Brain pericyte (primary cell): ENCODE data around the gene ISYNA1.

Experiments
- DNase-seq: peaks from one replicate; pipeline ENCODE4 v3.0.0-alpha.2; 2012; ENCODE audit warnings: low read depth, low spot score

The ISYNA1 gene

GRCh38 chr19:18392417-18392816 lies 45.5 kb downstream of the ISYNA1 start:
- DNase-seq: no peak

- no peak for DNase-seq
Observed at GRCh38 chr19:18391509-18392075, 46.3 kb downstream of the ISYNA1 start.

GRCh38 chr19:18390065-18390907 lies 47.6 kb downstream of the ISYNA1 start:
- DNase-seq: no peak

- DNase-seq: no peak
Observed at GRCh38 chr19:18389726-18390064, 48.2 kb downstream of the ISYNA1 start.

- DNase-seq: no peak
Observed at GRCh38 chr19:18388960-18389725, 48.8 kb downstream of the ISYNA1 start.

GRCh38 chr19:18388100-18388959 lies 49.6 kb downstream of the ISYNA1 start:
- DNase-seq: no peak

- no peak for DNase-seq
Observed at GRCh38 chr19:18386543-18387271, 51.2 kb downstream of the ISYNA1 start.

GRCh38 chr19:18385675-18386542 lies 52.0 kb downstream of the ISYNA1 start, which contains the start of gene GDF15:
GDF15 (plus strand) TSS chr19:18386158; CDS start chr19:18386190, 32 bp downstream.
- DNase-seq: no peak

GRCh38 chr19:18385359-18385674 lies 52.6 kb downstream of the ISYNA1 start:
- no peak for DNase-seq

- DNase-seq: no peak
Observed at GRCh38 chr19:18384775-18385174, 53.2 kb downstream of the ISYNA1 start.
